Esophagus muscularis mucosa (tissue), 3 donors: Measurements from ENCODE around the gene ZNF804B.

Experiments
- EP300 ChIP-seq: sonication (generic); formaldehyde crosslinking; IDR thresholded peaks from one replicate; pipeline ENCODE4 v1.6.1; 2017; ENCODE audit warnings: antibody characterized with exemption
- POLR2A ChIP-seq: fragments of 450-650 bp; IDR thresholded peaks from one replicate; pipeline ENCODE4 v1.6.1; 2017; ENCODE audit warnings: antibody characterized with exemption, moderate library complexity, mild to moderate bottlenecking, low read depth
- POLR2AphosphoS5 ChIP-seq, 2 donors: sonication (generic); formaldehyde crosslinking; IDR thresholded peaks; one replicate each; pipeline ENCODE4 v1.6.1; 2017; ENCODE audit warnings: antibody characterized with exemption in 2 of 2

- TF ChIP-seq EP300, result no peak
- no peak for TF ChIP-seq POLR2A
- no peak for TF ChIP-seq POLR2AphosphoS5 (IDR thresholded peaks at IDR 0.05)
Measured at GRCh38 chr7:89332026-89332425, 572.5 kb downstream of the ZNF804B start.
